GM12873 (cell line): ENCODE data around the gene SRGAP3.

Experiments
- TF ChIP-seq, protein P1 (sequence below): IDR thresholded peaks from 2 replicates; pipeline ENCODE4 v1.5.1; 2012; ENCODE audit warnings: low read depth, mild to moderate bottlenecking, moderate library complexity, low read length, control low read depth; ENCODE audit not compliant: insufficient read depth; ENCODE audit errors: missing control alignments

Gene SRGAP3

DNA sequence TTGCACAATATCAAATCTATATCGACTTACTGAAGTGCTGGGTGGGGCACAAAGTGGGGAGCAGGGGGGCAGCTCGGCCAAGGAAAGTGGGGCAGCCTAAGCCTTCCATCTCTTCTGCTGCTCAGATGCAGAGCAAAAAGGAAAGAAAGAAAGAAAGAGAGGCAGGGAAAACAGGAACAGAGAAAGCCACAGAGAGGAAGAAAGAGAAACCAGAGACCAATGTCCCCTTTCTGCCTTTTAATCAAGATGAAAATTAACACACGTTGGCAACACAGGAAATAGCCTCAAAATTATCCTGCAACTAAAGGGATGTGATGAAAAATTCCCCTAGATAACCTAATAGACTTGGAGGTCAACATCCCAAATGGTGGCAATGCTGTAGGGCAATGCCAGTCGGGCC, 214.0 kb downstream of the SRGAP3 start:
- TF ChIP-seq, protein P1, sequence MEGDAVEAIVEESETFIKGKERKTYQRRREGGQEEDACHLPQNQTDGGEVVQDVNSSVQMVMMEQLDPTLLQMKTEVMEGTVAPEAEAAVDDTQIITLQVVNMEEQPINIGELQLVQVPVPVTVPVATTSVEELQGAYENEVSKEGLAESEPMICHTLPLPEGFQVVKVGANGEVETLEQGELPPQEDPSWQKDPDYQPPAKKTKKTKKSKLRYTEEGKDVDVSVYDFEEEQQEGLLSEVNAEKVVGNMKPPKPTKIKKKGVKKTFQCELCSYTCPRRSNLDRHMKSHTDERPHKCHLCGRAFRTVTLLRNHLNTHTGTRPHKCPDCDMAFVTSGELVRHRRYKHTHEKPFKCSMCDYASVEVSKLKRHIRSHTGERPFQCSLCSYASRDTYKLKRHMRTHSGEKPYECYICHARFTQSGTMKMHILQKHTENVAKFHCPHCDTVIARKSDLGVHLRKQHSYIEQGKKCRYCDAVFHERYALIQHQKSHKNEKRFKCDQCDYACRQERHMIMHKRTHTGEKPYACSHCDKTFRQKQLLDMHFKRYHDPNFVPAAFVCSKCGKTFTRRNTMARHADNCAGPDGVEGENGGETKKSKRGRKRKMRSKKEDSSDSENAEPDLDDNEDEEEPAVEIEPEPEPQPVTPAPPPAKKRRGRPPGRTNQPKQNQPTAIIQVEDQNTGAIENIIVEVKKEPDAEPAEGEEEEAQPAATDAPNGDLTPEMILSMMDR, result no peak

DNA sequence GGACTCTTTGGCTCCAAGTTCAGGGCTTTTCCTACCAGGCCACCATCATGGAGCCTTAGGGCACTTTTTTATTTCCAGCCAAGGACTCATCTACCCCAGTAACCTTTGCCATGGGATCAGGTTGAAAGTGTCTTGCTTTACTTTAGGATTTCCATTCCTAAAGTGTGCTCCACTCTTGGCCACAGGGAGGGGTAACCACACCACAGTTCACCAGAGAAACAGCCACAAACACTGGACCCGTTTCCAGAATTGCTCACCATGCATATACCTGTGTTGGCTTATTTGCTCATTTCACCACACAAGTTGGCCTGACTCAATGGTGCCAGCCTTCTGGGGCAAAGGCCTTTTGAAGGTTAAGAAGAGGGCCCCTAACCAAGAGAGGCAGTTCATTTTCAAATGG, 215.6 kb downstream of the SRGAP3 start:
- TF ChIP-seq, protein P1, result peak; percentile 26

DNA sequence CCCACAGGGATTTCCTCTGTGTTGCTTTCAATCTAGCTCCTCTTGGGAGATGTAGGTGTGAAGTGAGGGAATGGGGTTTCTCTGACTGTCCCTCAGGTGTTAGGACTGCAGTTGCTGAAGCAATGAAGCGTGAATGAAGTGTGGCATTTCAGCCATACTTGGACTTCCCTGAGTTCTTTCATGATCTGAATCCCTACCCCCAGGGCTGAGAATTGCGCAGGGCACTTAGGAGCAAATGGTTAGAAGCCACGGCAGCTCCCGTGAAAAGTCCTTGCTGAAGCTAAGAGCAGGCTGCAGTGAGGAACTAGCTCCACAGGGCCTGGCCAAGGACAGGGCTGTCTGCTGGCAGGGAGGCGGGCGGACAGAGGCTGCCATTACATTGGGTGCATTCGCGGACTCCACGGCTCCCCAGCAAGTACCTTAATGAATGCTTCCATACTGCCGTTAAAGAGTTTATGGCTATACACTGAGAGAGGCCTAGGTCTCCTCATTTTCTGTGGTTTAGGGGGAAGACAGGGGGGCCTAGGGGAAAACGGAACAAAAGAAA, 217.1 kb downstream of the SRGAP3 start:
- TF ChIP-seq, protein P1, result no peak

DNA sequence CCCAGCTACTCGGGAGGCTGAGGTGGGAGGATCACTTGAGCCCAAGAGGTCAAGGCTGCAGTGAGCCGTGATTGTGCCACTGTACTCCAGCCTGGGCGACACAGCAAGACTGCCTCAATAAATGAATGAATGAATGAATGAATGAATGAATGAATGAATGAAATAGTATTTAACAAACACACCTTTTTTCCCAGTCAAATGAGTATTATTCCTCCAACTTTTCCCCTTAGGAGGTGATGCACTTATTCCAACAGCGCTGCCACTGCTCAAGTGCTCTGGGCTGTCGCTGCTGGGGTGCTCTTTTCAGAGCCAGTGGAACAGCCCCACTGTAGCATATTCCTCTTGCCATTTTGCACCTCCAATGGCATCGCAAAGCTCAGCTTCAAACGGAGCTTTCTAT, 219.4 kb downstream of the SRGAP3 start:
- TF ChIP-seq, protein P1, result no peak

DNA sequence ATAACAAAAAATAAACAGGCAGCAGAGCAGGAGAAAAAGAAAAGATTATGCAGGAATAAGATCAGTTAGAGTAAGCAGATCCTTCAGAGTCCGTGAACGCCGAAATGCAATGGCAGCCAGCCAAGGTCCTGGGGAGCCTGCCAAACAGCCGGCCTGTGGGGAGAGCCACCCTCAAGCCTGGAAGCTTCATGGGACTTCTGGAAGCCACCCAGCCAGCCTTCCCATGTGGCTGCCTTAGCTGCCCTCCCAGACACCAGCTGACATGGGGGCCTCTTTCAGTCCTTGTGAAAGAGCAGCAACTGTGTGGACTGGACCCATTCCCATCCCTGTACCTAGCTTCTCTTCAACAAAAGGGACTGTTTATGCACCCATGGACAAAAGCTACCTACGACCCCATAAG, 221.3 kb downstream of the SRGAP3 start:
- TF ChIP-seq, protein P1, result no peak

DNA sequence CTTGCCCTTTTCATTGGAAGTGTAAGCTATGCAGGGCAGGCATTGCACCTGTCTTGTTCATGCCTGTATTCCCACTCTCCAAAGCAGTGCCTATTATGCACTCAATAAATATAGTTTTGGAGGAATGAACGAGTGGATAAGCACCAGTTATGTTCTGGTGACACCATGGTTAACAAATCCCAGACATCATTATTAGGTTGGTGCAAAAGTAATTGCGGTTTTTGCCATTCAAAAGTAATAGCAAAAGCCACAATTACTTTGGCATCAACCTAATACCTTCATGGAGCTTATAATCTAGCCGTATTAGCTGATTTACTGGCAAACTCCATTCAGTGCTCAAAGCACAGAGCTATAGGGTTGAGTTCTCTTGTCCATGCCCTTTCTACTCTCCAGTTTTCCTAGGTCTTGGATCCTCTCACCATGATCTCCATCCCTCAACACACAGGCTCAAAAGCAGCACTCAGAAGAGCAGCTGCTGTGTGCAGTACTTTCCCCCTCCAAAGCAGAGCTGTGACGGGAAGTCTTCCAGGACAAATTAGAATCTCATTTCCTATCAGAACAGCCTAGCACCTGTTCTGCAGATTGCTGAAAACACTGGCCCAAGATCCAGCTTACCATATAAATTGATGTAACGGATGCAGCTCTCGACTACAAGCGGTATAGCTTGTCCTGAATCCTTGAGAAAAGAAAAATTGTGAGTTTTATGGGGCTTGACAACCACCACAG, 223.0 kb downstream of the SRGAP3 start:
- TF ChIP-seq, protein P1, result no peak

DNA sequence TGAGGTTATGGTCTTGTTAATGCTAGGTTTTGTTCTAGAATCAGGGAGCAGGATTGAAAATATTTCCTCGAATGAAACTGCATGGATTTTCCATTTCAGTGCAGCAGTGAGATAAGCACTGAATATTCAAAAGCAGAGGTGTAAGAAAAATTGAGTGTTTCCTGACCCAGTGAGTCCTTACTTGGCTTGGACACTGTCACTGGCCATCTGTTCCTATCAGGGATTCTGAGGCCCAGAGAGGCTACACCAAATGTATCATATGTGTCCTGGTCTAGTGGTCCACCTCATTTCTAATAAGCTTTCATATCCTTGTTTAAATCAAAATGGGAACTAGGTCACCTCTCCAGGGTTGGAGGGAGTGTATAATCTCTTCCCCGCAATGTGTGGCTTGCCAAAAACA, 225.1 kb downstream of the SRGAP3 start:
- TF ChIP-seq, protein P1, result no peak
